ENCODE data around the gene NR2C2AP. TPM values are rescaled to one million over a fixed set of nuclear protein-coding genes. Genes with fewer than 3 reads are reported as not detected.

Gene NR2C2AP
- total RNA-seq, 1 experiment from 2014 or later: 25.7 TPM

DNA sequence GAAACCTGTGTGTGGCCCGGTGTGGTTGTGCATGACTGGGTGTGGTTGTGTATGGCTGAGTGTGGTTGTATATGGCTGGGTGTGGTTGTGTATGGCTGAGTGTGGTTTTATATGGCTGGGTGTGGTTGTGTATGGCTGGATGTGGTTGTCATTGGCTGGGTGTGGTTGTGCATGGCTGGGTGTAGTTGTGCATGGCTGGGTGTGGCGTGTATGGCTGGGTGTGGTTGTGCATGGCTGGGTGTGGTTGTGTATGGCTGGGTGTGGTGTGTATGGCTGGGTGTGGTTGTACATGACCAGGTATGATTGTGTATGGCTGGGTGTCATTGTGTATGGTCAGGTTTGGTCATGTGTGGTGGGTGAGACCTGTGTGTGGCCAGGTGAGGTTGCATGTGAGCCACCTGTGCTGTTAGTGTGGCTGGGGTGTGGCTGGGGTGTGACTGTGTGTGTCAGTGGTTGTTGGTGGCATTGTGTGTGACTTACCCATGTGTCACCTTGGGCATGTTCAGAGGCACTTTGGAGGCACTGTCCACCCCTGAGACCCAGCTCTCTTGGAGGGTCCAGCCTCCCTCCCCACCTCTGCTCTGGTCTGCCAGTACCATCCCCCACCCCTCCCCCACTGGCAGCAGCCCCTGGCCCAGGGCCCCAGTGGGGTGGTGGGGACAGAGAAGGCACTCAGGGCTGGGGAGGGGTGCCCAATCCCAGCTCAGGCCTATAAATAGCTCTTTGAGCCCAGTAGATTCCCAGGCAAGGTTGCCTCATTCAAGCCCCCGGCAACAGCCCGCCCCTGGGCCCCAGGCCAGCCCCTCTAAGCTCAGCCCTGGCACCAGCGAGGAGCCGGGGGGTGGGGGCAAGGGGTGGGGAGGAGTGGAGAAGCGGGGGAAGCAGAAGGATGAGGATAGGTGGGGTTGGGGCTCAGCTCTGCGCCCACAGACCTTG lies 4.7 kb upstream of the NR2C2AP start:
- peaks cover 3% of the 10 kb centered on the region for H3K27me3 Mint-ChIP-seq (ENCODE audit: insufficient read depth, unreplicated experiment)
- POLR2A ChIA-PET: no interaction called here

DNA sequence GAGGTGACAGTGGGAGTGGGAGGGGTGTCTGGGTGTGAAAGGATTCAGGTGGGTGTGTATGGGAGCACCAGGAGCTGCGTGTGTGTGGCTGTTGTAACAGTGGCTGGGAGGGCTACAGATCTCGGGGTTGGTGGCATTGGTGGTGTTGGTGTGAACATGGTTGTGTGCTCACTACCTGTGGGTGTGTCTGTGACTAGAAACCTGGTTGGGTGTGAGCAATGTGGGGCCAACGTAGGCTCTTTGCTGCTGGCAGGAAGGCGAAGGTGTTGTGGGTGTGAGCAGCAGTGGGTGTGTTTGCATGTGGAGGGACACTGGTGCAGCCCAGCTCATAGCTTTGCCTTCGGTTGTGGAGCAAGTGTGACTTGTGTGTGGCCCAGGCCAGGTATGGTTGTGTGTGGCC lies 3.7 kb upstream of the NR2C2AP start:
- Histone ChIP-seq H3K36me3 (ENCODE audit: control insufficient read depth, insufficient read depth, low read length) (no peaks in the 10 kb centered on the region), H3K27me3 (replicated peaks; ENCODE audit: control insufficient read depth, insufficient read depth, low read length) (no peaks in the 10 kb centered on the region), H3K9me3 (no peaks in the 10 kb centered on the region), H3K4me3 (ENCODE audit: low read depth, low read length) (no peak overlapping the region), H3K4me1 (peaks cover 4% of the 10 kb centered on the region; the same call in 1 of the 2 replicates)
- Mint-ChIP-seq H3K27me3 (ENCODE audit: insufficient read depth, unreplicated experiment) (peaks cover 3% of the 10 kb centered on the region), H3K27ac (ENCODE audit: unreplicated experiment) (no peak overlapping the region), H3K4me1 (ENCODE audit: low read depth, unreplicated experiment) (no peaks in the 10 kb centered on the region), H3K4me3 (ENCODE audit: unreplicated experiment) (no peak overlapping the region), H3K36me3 (ENCODE audit: insufficient read depth, unreplicated experiment) (peaks cover 23% of the 10 kb centered on the region), H3K9me3 (ENCODE audit: unreplicated experiment) (no peaks in the 10 kb centered on the region)
- ChIA-PET POLR2A (no interaction called here), CTCF (no interaction called here)
- intact Hi-C loops (cut with micrococcal nuclease; ENCODE audit: unreplicated experiment): no loop called here
- BruUV-seq (replicated peaks): no TSS peak
- DNase-seq: no peak
- TF ChIP-seq, protein P1, sequence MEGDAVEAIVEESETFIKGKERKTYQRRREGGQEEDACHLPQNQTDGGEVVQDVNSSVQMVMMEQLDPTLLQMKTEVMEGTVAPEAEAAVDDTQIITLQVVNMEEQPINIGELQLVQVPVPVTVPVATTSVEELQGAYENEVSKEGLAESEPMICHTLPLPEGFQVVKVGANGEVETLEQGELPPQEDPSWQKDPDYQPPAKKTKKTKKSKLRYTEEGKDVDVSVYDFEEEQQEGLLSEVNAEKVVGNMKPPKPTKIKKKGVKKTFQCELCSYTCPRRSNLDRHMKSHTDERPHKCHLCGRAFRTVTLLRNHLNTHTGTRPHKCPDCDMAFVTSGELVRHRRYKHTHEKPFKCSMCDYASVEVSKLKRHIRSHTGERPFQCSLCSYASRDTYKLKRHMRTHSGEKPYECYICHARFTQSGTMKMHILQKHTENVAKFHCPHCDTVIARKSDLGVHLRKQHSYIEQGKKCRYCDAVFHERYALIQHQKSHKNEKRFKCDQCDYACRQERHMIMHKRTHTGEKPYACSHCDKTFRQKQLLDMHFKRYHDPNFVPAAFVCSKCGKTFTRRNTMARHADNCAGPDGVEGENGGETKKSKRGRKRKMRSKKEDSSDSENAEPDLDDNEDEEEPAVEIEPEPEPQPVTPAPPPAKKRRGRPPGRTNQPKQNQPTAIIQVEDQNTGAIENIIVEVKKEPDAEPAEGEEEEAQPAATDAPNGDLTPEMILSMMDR (IDR thresholded peaks at IDR 0.05; ENCODE audit: insufficient read depth in 1 of 2, low read depth in 1 of 2, low read length in 1 of 2, severe bottlenecking in 1 of 2, unreplicated experiment in 1 of 2): no peak

More for the DNA sequence above, 4.7 kb upstream of the NR2C2AP start:
- Mint-ChIP-seq H3K4me1 (ENCODE audit: low read depth, unreplicated experiment) (no peaks in the 10 kb centered on the region), H3K9me3 (ENCODE audit: unreplicated experiment) (no peaks in the 10 kb centered on the region), H3K27ac (ENCODE audit: unreplicated experiment) (no peak overlapping the region), H3K36me3 (ENCODE audit: insufficient read depth, unreplicated experiment) (peaks cover 13% of the 10 kb centered on the region), H3K4me3 (ENCODE audit: unreplicated experiment) (no peak overlapping the region)
- no TSS peak for BruUV-seq (replicated peaks)
- no peak for DNase-seq
- H3K9me3 ChIP-seq: no peaks in the 10 kb centered on the region
- no peaks in the 10 kb centered on the region for H3K4me1 ChIP-seq
- intact Hi-C loops (cut with micrococcal nuclease; ENCODE audit: unreplicated experiment): no loop called here
- no peaks in the 10 kb centered on the region for H3K27me3 ChIP-seq (replicated peaks; ENCODE audit: control insufficient read depth, insufficient read depth, low read length)
- H3K36me3 ChIP-seq (ENCODE audit: control insufficient read depth, insufficient read depth, low read length): no peaks in the 10 kb centered on the region
- H3K4me3 ChIP-seq (ENCODE audit: low read depth, low read length): no peak overlapping the region
- CTCF ChIA-PET: no interaction called here
- TF ChIP-seq, protein P1 (IDR thresholded peaks at IDR 0.05; ENCODE audit: insufficient read depth in 1 of 2, low read depth in 1 of 2, low read length in 1 of 2, severe bottlenecking in 1 of 2, unreplicated experiment in 1 of 2): no peak

DNA sequence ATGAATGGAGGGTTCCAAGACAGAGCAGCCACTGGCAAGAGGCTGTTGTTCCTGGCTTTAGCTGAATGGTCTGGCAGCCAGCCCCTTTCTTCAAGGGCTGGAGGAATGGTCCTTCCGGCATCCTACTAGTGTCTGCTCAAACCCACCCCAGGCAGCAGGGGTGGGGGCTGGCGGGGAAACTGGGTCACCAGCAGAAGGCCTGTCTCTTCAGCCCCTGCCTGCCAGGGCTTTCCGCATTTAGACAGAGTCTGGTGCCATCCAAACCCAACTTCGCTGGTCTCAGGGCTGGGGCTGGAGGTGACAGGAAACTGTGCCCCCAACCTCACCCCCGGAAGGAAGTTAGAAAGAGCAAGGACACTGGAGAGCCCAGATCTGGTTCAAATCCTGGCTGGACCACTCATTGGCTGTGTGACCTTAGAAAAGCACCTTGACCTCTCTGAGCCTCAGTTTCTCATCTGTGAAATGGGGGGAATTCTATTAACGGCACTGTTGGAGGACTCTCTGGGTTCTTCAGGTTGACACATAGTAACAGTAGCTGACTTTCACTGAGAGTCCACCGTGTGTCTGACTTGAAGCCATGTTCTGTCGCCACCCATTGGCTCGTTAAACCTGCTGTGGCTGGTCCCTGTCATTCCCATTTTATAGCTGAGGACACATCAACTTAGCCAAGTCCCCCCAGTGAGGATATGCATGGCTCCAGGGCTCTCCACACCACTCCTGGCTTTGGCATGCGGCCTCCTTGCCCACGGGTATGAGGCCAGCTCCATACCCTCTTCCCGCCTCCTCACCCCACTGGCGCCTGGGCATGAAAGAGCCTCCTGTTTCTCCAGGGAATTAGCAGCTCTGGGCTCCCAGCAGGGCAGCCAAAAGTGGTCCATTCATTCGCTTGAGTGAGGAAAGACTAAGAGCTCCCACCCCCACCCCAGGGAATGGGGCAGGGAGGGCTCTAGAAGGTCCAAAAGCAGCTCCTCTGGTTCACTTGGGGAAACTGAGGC lies 2.5 kb upstream of the NR2C2AP start:
- BruUV-seq (replicated peaks): no TSS peak
- Mint-ChIP-seq H3K4me3 (ENCODE audit: unreplicated experiment) (no peak overlapping the region), H3K36me3 (ENCODE audit: insufficient read depth, unreplicated experiment) (peaks cover 23% of the 10 kb centered on the region), H3K27me3 (ENCODE audit: insufficient read depth, unreplicated experiment) (peaks cover 3% of the 10 kb centered on the region), H3K27ac (ENCODE audit: unreplicated experiment) (no peak overlapping the region), H3K4me1 (ENCODE audit: low read depth, unreplicated experiment) (no peaks in the 10 kb centered on the region), H3K9me3 (ENCODE audit: unreplicated experiment) (no peaks in the 10 kb centered on the region)
- H3K9me3 ChIP-seq: no peaks in the 10 kb centered on the region
- intact Hi-C loops (cut with micrococcal nuclease; ENCODE audit: unreplicated experiment): no loop called here
- no peak for DNase-seq
- CTCF ChIA-PET: no interaction called here
- TF ChIP-seq, protein P1 (IDR thresholded peaks at IDR 0.05; ENCODE audit: insufficient read depth in 1 of 2, low read depth in 1 of 2, low read length in 1 of 2, severe bottlenecking in 1 of 2, unreplicated experiment in 1 of 2): no peak
- POLR2A ChIA-PET: no interaction called here
- no peaks in the 10 kb centered on the region for H3K36me3 ChIP-seq (ENCODE audit: control insufficient read depth, insufficient read depth, low read length)
- no peak overlapping the region for H3K4me3 ChIP-seq (ENCODE audit: low read depth, low read length)
- H3K4me1 ChIP-seq: peaks cover 4% of the 10 kb centered on the region; the same call in 1 of the 2 replicates
- H3K27me3 ChIP-seq (replicated peaks; ENCODE audit: control insufficient read depth, insufficient read depth, low read length): no peaks in the 10 kb centered on the region
